Trophoblast cell (in vitro differentiated cells and primary cell): ENCODE data around the gene HEMK1. TPM values are rescaled to one million over a fixed set of nuclear protein-coding genes. Genes with fewer than 3 reads are reported as not detected.
A peak's percentile ranks its signal among the peaks of the same experiment; 100 is the strongest.

ENCODE experiments used
- DNase-seq, 2 donors: peaks; one replicate each; pipeline ENCODE4 v3.0.0-alpha.2; 2016
- H2AFZ ChIP-seq: 2 replicates; pipeline ENCODE4 v1.6.1; 2013; ENCODE audit warnings: low read length, moderate library complexity, mild to moderate bottlenecking; ENCODE audit not compliant: insufficient read depth, poor library complexity
- H2AK5ac ChIP-seq: 2 replicates; pipeline ENCODE4 v1.6.1; 2013; ENCODE audit warnings: mild to moderate bottlenecking, low read length
- H2BK120ac ChIP-seq: 2 replicates; pipeline ENCODE4 v1.6.1; 2013; ENCODE audit warnings: low read length, mild to moderate bottlenecking, moderate library complexity; ENCODE audit not compliant: insufficient read depth, poor library complexity
- H2BK12ac ChIP-seq: 2 replicates; pipeline ENCODE4 v1.6.1; 2013; ENCODE audit warnings: mild to moderate bottlenecking, low read length, moderate library complexity
- H2BK5ac ChIP-seq: 2 replicates; pipeline ENCODE4 v1.6.1; 2013; ENCODE audit warnings: low read length, low read depth, moderate library complexity, mild to moderate bottlenecking; ENCODE audit not compliant: poor library complexity
- H3K14ac ChIP-seq: 2 replicates; pipeline ENCODE4 v1.6.1; 2013; ENCODE audit warnings: mild to moderate bottlenecking, low read length
- H3K18ac ChIP-seq: 2 replicates; pipeline ENCODE4 v1.6.1; 2013; ENCODE audit warnings: mild to moderate bottlenecking, low read length
- H3K23ac ChIP-seq: 2 replicates; pipeline ENCODE4 v1.6.1; 2013; ENCODE audit warnings: low read length
- H3K27ac ChIP-seq: 2 replicates; pipeline ENCODE4 v1.5.1; 2013; ENCODE audit warnings: low read depth, mild to moderate bottlenecking, inconsistent platforms, low read length, moderate library complexity
- H3K27me3 ChIP-seq: 2 replicates; pipeline ENCODE4 v1.6.1; 2013; ENCODE audit warnings: inconsistent platforms, mild to moderate bottlenecking, low read length, moderate library complexity; ENCODE audit not compliant: insufficient read depth
- H3K36me3 ChIP-seq, 2 experiments: 1 replicate in 1 of 2; 2 replicates in 1 of 2; pipeline ENCODE4 v1.6.1; 2013; ENCODE audit warnings: low read length in 2 of 2, mild to moderate bottlenecking in 2 of 2, moderate library complexity in 1 of 2; ENCODE audit not compliant: insufficient read depth in 2 of 2, control insufficient read depth in 1 of 2
- H3K4ac ChIP-seq: 2 replicates; pipeline ENCODE4 v1.6.1; 2013; ENCODE audit warnings: low read depth, mild to moderate bottlenecking, low read length, moderate library complexity
- H3K4me1 ChIP-seq, 2 experiments: 1 replicate in 1 of 2; 2 replicates in 1 of 2; pipeline ENCODE4 v1.6.1; 2013; ENCODE audit warnings: low read length in 2 of 2, mild to moderate bottlenecking in 2 of 2, moderate library complexity in 1 of 2; ENCODE audit not compliant: insufficient read depth in 2 of 2, control insufficient read depth in 1 of 2
- H3K4me2 ChIP-seq: 2 replicates; pipeline ENCODE4 v1.6.1; 2013; ENCODE audit warnings: inconsistent platforms, mild to moderate bottlenecking, low read length, moderate library complexity
- H3K4me3 ChIP-seq: 2 replicates; pipeline ENCODE4 v1.5.1; 2013; ENCODE audit warnings: mild to moderate bottlenecking, low read depth, low read length, inconsistent platforms
- H3K79me1 ChIP-seq: one replicate; pipeline ENCODE4 v1.6.1; 2013; ENCODE audit warnings: low read length
- H3K79me2 ChIP-seq: 2 replicates; pipeline ENCODE4 v1.6.1; 2013; ENCODE audit warnings: low read length, mild to moderate bottlenecking; ENCODE audit not compliant: control insufficient read depth, insufficient read depth, poor library complexity
- H3K9ac ChIP-seq: 2 replicates; pipeline ENCODE4 v1.6.1; 2013; ENCODE audit warnings: mild to moderate bottlenecking, low read length
- H3K9me3 ChIP-seq: 2 replicates; pipeline ENCODE4 v1.6.1; 2013; ENCODE audit warnings: low read depth, mild to moderate bottlenecking, control low read depth, inconsistent platforms, low read length; ENCODE audit not compliant: insufficient read depth
- H4K12ac ChIP-seq: 2 replicates; pipeline ENCODE4 v1.6.1; 2013; ENCODE audit warnings: low read depth, mild to moderate bottlenecking, low read length, moderate library complexity
- H4K8ac ChIP-seq: 2 replicates; pipeline ENCODE4 v1.6.1; 2013; ENCODE audit warnings: low read depth, mild to moderate bottlenecking, low read length, moderate library complexity
- H4K91ac ChIP-seq: one replicate; pipeline ENCODE4 v1.6.1; 2013; ENCODE audit warnings: low read depth, mild to moderate bottlenecking, low read length, moderate library complexity
- WGBS: extraction: QIAGEN DNeasy Blood & Tissue Kit; methylation state at CpG from one replicate; pipeline ENCODE4 v1.1.7; 2013; ENCODE audit warnings: missing lambda C conversion rate; ENCODE audit not compliant: insufficient read length, insufficient coverage; ENCODE audit errors: extremely low coverage; 5-methylcytosine and 5-hydroxymethylcytosine counted together
- polyA plus RNA-seq: library from polyadenylated mRNA; stranded (reverse); fragments of 200-250 nt; gene quantifications from 2 replicates; pipeline ENCODE4 v1.2.3, GENCODE V29; 2013

HEMK1 gene, protein sequence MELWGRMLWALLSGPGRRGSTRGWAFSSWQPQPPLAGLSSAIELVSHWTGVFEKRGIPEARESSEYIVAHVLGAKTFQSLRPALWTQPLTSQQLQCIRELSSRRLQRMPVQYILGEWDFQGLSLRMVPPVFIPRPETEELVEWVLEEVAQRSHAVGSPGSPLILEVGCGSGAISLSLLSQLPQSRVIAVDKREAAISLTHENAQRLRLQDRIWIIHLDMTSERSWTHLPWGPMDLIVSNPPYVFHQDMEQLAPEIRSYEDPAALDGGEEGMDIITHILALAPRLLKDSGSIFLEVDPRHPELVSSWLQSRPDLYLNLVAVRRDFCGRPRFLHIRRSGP
- 10.6 and 11.1 TPM in 2 replicates for polyA plus RNA-seq

- peaks cover 15% of the 10 kb centered on the region for H3K27me3 ChIP-seq
Observed at GRCh38 chr3:50568947-50569749, at the start of gene HEMK1. TSS of gene HEMK1 (plus strand) at chr3:50569522. CDS start at chr3:50571105, 1,583 bp downstream.

DNA sequence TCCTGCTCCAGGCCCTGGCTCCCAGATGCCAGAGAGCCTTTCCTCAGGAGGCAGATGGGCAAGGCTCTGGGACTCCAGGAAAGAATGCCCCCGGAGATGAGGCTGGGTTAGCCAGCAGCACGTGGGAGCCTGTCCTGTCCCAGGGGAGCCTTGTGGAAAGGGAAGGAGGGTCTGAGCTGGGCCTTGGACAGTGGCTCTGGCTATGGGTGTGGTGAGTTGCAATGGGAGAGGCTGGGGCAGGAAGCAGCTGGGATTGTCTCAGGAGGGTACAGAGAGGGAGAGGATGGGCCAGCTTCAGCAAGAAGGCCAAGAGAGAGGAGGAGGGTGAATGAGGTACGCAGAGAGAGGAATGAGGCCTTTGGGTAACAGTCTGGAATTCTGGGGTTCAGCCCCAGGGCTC is 48.5 kb upstream of the HEMK1 start:
- Histone ChIP-seq H3K9me3 (peaks cover 2% of the 10 kb centered on the region), H3K79me2 (no peaks in the 10 kb centered on the region), H3K27ac (no peak overlapping the region), H4K8ac (no peak overlapping the region), H3K9ac (no peak overlapping the region), H4K91ac (no peak overlapping the region), H3K14ac (no peak overlapping the region), H3K4me3 (no peak overlapping the region), H3K4me1 (no peaks in the 10 kb centered on the region), H3K18ac (no peak overlapping the region), H3K79me1 (no peaks in the 10 kb centered on the region), H2BK120ac (no peak overlapping the region), H3K36me3 (no peaks in the 10 kb centered on the region), H2BK5ac (no peak overlapping the region), H4K12ac (no peak overlapping the region), H2AK5ac (no peak overlapping the region), H2BK12ac (no peak overlapping the region), H3K4me2 (no peak overlapping the region), H2AFZ (no peak overlapping the region), H3K27me3 (no peaks in the 10 kb centered on the region), H3K23ac (no peak overlapping the region), H3K4ac (no peak overlapping the region)
- WGBS: no CpG with 5 or more reads among the region's 3 CpGs
- no peak for DNase-seq

More at GRCh38 chr3:50568947-50569749, at the start of gene HEMK1:
- peak within 1 kb of the TSS; percentile 75 for H4K91ac ChIP-seq
- no peaks in the 10 kb centered on the region for H3K9me3 ChIP-seq
- peak within 1 kb of the TSS; percentile 89 for H4K12ac ChIP-seq
- H3K9ac ChIP-seq: peak within 1 kb of the TSS; percentile 82
- no peaks in the 10 kb centered on the region for H3K79me2 ChIP-seq
- peak within 1 kb of the TSS; percentile 60 for H3K27ac ChIP-seq
- H2BK120ac ChIP-seq: peak within 1 kb of the TSS; percentile 81
- no peak within 1 kb of the TSS for H3K23ac ChIP-seq
- peaks cover 2 to 6% of the 10 kb centered on the region in 2 experiments for H3K4me1 ChIP-seq
- peak within 1 kb of the TSS; percentile 66 for H3K4ac ChIP-seq
- peak within 1 kb of the TSS; percentile 81 for H3K4me3 ChIP-seq
- peak within 1 kb of the TSS; percentile 71 for H2BK5ac ChIP-seq
- peak within 1 kb of the TSS; percentile 63 for H3K4me2 ChIP-seq
- H4K8ac ChIP-seq: peak within 1 kb of the TSS; percentile 99
- peak within 1 kb of the TSS; percentile 83 for H3K18ac ChIP-seq
- H2AFZ ChIP-seq: peak within 1 kb of the TSS; percentile 98
- peak; percentile 94 to 96 for DNase-seq
- H3K36me3 ChIP-seq: peaks cover 0 to 5% of the 10 kb centered on the region in 2 experiments
- no peak within 1 kb of the TSS for H2BK12ac ChIP-seq
- peaks cover 8% of the 10 kb centered on the region for H3K79me1 ChIP-seq
- H3K14ac ChIP-seq: peak within 1 kb of the TSS; percentile 82
- WGBS: no CpG with 5 or more reads among the region's 55 CpGs
- H2AK5ac ChIP-seq: peak within 1 kb of the TSS; percentile 64

- Histone ChIP-seq H3K18ac (no peak overlapping the region), H3K14ac (no peak overlapping the region), H4K8ac (no peak overlapping the region), H3K4me3 (no peak overlapping the region), H3K36me3 (no peaks in the 10 kb centered on the region), H3K23ac (no peak overlapping the region), H3K9ac (no peak overlapping the region), H2BK120ac (no peak overlapping the region), H3K4ac (no peak overlapping the region), H3K27ac (no peak overlapping the region), H3K79me1 (no peaks in the 10 kb centered on the region), H3K79me2 (no peaks in the 10 kb centered on the region), H2BK12ac (no peak overlapping the region), H3K27me3 (no peaks in the 10 kb centered on the region), H2AK5ac (no peak overlapping the region), H3K4me2 (no peak overlapping the region), H2BK5ac (no peak overlapping the region), H4K91ac (no peak overlapping the region), H2AFZ (no peak overlapping the region), H3K9me3 (peaks cover 2% of the 10 kb centered on the region), H4K12ac (no peak overlapping the region), H3K4me1 (no peaks in the 10 kb centered on the region)
- no peak for DNase-seq
- no CpG with 5 or more reads among the region's 5 CpGs for WGBS
Observed at GRCh38 chr3:50521572-50521971, 47.8 kb upstream of the HEMK1 start.

DNA sequence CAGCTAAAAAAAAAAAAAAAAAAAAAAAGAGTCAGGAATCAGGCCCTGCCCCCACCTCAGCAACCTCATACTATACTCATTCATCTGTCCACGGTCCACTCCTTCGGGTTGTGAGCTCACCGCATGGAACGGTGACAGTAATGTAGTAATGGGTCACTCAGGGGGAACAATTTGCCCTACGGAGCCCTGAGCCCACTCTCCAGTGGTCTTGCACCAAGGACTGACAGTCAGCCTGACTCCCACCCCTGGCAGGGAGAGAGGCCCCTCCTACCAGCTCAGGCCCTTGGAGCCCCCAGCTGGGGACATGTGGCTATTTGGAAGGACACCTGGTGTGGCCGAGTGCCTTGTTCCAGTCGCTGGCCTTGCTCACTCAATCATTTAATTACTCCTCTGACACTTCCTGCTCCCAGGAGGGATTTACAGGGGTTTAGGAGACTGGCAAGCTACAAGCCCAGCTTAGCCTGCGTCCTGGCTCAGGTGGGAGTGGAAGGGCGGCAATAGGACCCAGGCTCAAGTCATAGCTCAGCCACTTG is 46.0 kb upstream of the HEMK1 start:
- Histone ChIP-seq H4K8ac (no peak overlapping the region), H4K91ac (no peak overlapping the region), H3K14ac (no peak overlapping the region), H3K79me2 (no peaks in the 10 kb centered on the region), H3K79me1 (no peaks in the 10 kb centered on the region), H2BK5ac (no peak overlapping the region), H3K27me3 (no peaks in the 10 kb centered on the region), H3K23ac (no peak overlapping the region), H3K18ac (no peak overlapping the region), H3K4ac (no peak overlapping the region), H3K9me3 (peaks cover 2% of the 10 kb centered on the region), H2AK5ac (no peak overlapping the region), H3K4me2 (no peak overlapping the region), H3K4me1 (no peaks in the 10 kb centered on the region), H2BK12ac (no peak overlapping the region), H4K12ac (no peak overlapping the region), H3K36me3 (no peaks in the 10 kb centered on the region), H2AFZ (no peak overlapping the region), H3K9ac (no peak overlapping the region), H3K4me3 (no peak overlapping the region), H3K27ac (no peak overlapping the region), H2BK120ac (no peak overlapping the region)
- WGBS: no CpG with 5 or more reads among the region's 9 CpGs
- DNase-seq: no peak
